ENCODE results near the gene ECHS1. TPM values are rescaled to one million over a fixed set of nuclear protein-coding genes. Genes with fewer than 3 reads are reported as not detected.

ECHS1 gene
- total RNA-seq, 6 experiments from 2014 or later: 293 to 780 (median 436) TPM

- WGBS (ENCODE audit: insufficient coverage, low coverage, low lambda C conversion rate, missing lambda C conversion rate): 89% methylated on average over 7 of the region's 8 CpGs
- Histone ChIP-seq H3K27me3 (no peaks in the 10 kb centered on the region), H3K9me3 (no peaks in the 10 kb centered on the region), H3K4me1 (peaks cover 0 to 55% (median 25%) of the 10 kb centered on the region in 4 donors), H3K36me3 (peaks cover 0 to 4% (median 0%) of the 10 kb centered on the region in 4 donors), H3K27ac (peak overlapping the region in 1 of 3 donors; percentile 67), H3K4me3 (no peak overlapping the region)
- no peak for ATAC-seq
- TF ChIP-seq POLR2A (IDR thresholded peaks at IDR 0.05) (no peak), CTCF (IDR thresholded peaks at IDR 0.05) (no peak)
- no peak for DNase-seq
- intact Hi-C loops (cut with DNase I): no loop called here
Observed at GRCh38 chr10:133349160-133349568, 24.0 kb downstream of the ECHS1 start.

GRCh38 chr10:133347710-133348517 lies 25.2 kb downstream of the ECHS1 start:
- Histone ChIP-seq H3K27me3 (no peaks in the 10 kb centered on the region), H3K4me1 (peaks cover 0 to 45% (median 19%) of the 10 kb centered on the region in 4 donors), H3K36me3 (peaks cover 0 to 4% (median 0%) of the 10 kb centered on the region in 4 donors), H3K27ac (peak overlapping the region; percentile 77 to 83 (median 82)), H3K4me3 (peak overlapping the region; percentile 34 to 60 (median 53)), H3K9me3 (no peaks in the 10 kb centered on the region)
- no peak for TF ChIP-seq POLR2A (IDR thresholded peaks at IDR 0.05)
- TF ChIP-seq CTCF (IDR thresholded peaks at IDR 0.05): no peak
- DNase-seq: peak; percentile 83 to 93 (median 89)
- peak; percentile 66 to 80 (median 70) for ATAC-seq
- intact Hi-C loops (cut with DNase I): no loop called here
- 0% methylated on average over 4 of the region's 16 CpGs for whole genome bisulfite sequencing (ENCODE audit: insufficient coverage, low coverage, low lambda C conversion rate, missing lambda C conversion rate)

- Histone ChIP-seq H3K36me3 (no peaks in the 10 kb centered on the region), H3K9me3 (no peaks in the 10 kb centered on the region), H3K27me3 (no peaks in the 10 kb centered on the region), H3K4me3 (no peak overlapping the region), H3K27ac (peak overlapping the region in 1 of 3 donors; percentile 83), H3K4me1 (peaks cover 0 to 30% (median 11%) of the 10 kb centered on the region in 4 donors)
- ATAC-seq (no peak), DNase-seq (peak in 1 of 3 donors; percentile 49)
- WGBS (ENCODE audit: insufficient coverage, low coverage, low lambda C conversion rate, missing lambda C conversion rate): 46% methylated on average over 6 of the region's 11 CpGs
- intact Hi-C loops (cut with DNase I): no loop called here
- TF ChIP-seq CTCF (IDR thresholded peaks at IDR 0.05) (no peak), POLR2A (IDR thresholded peaks at IDR 0.05) (no peak)
Observed at GRCh38 chr10:133346413-133346812, 26.7 kb downstream of the ECHS1 start.

- intact Hi-C loops (cut with DNase I): no loop called here
- Histone ChIP-seq H3K27ac (no peak overlapping the region), H3K36me3 (no peaks in the 10 kb centered on the region), H3K4me3 (no peak overlapping the region), H3K27me3 (no peaks in the 10 kb centered on the region), H3K4me1 (peaks cover 0 to 10% (median 0%) of the 10 kb centered on the region in 4 donors), H3K9me3 (no peaks in the 10 kb centered on the region)
- TF ChIP-seq CTCF (IDR thresholded peaks at IDR 0.05) (no peak), POLR2A (IDR thresholded peaks at IDR 0.05) (no peak)
- no peak for ATAC-seq
- DNase-seq: no peak
- 29% methylated on average over 4 of the region's 5 CpGs for WGBS (ENCODE audit: insufficient coverage, low coverage, low lambda C conversion rate, missing lambda C conversion rate)
Observed at GRCh38 chr10:133344236-133344635, 28.9 kb downstream of the ECHS1 start.

Data from right lobe of liver (tissue), 6 donors.